Sigmoid colon (tissue), 4 donors: ENCODE measurements around the gene PNLIPRP2.

ENCODE experiments used
- CTCF ChIP-seq, 4 experiments: fragments of 450-650 bp in 3 of 4; fragments of 200-600 bp in 1 of 4; IDR thresholded peaks; one replicate each; pipeline ENCODE4 v1.5.1; 2016 to 2019; ENCODE audit warnings: antibody characterized with exemption in 4 of 4, mild to moderate bottlenecking in 3 of 4, moderate library complexity in 2 of 4
- POLR2A ChIP-seq, 2 donors: fragments of 450-650 bp; IDR thresholded peaks; one replicate each; pipeline ENCODE4 v1.6.1; 2016; ENCODE audit warnings: antibody characterized with exemption in 2 of 2, mild to moderate bottlenecking in 2 of 2, moderate library complexity in 2 of 2
- POLR2AphosphoS5 ChIP-seq, 4 donors: sonication (generic); formaldehyde crosslinking; IDR thresholded peaks; one replicate each; pipeline ENCODE4 v1.6.1; 2017; ENCODE audit warnings: antibody characterized with exemption in 4 of 4

- TF ChIP-seq POLR2AphosphoS5 (IDR thresholded peaks at IDR 0.05) (no peak), CTCF (IDR thresholded peaks at IDR 0.05) (no peak), POLR2A (IDR thresholded peaks at IDR 0.05) (no peak)
Measured at GRCh38 chr10:116634126-116634975, 13.6 kb downstream of the PNLIPRP2 start.
